SKM-1 treated with dmso at 0.1 percent for 144 hours (cell line): ENCODE results near the gene BNC2.
A peak's percentile ranks its signal among the peaks of the same experiment; 100 is the strongest.
"Not testable (repeated sequence)": the region's sequence is repeated elsewhere in the genome, so short reads cannot be mapped to it uniquely, and the experiment has no call there.

Source experiments
- DNase-seq: peaks from one replicate; lab custom pipeline; 2025; ENCODE audit not compliant: unreplicated experiment; lab: John Stamatoyannopoulos, UW

Gene BNC2

GRCh38 chr9:16519001-16519400 lies 351.5 kb downstream of the BNC2 start:
- no peak for DNase-seq

- peak; percentile 14 for DNase-seq
Observed at GRCh38 chr9:16516891-16517290, 353.6 kb downstream of the BNC2 start.

- DNase-seq = no peak
Observed at GRCh38 chr9:16515879-16516301, 354.6 kb downstream of the BNC2 start.

- DNase-seq = no peak
Observed at GRCh38 chr9:16515207-16515606, 355.3 kb downstream of the BNC2 start.

GRCh38 chr9:16514131-16514530 lies 356.3 kb downstream of the BNC2 start:
- DNase-seq = no peak

GRCh38 chr9:16512281-16512680 lies 358.2 kb downstream of the BNC2 start:
- DNase-seq = no peak

GRCh38 chr9:16510482-16510881 lies 360.0 kb downstream of the BNC2 start:
- no peak for DNase-seq

GRCh38 chr9:16509997-16510396 lies 360.5 kb downstream of the BNC2 start:
- DNase-seq = peak; percentile 8

- DNase-seq = no peak
Observed at GRCh38 chr9:16505199-16505598, 365.3 kb downstream of the BNC2 start.

GRCh38 chr9:16501726-16502125 lies 368.7 kb downstream of the BNC2 start:
- DNase-seq = no peak

GRCh38 chr9:16501141-16501540 lies 369.3 kb downstream of the BNC2 start:
- no peak for DNase-seq

GRCh38 chr9:16500386-16500785 lies 370.1 kb downstream of the BNC2 start:
- DNase-seq = no peak

GRCh38 chr9:16499892-16500291 lies 370.6 kb downstream of the BNC2 start:
- DNase-seq = no peak

GRCh38 chr9:16496908-16497307 lies 373.6 kb downstream of the BNC2 start:
- no peak for DNase-seq

- no peak for DNase-seq
Observed at GRCh38 chr9:16487915-16488314, 382.6 kb downstream of the BNC2 start.

GRCh38 chr9:16485575-16486321 lies 384.7 kb downstream of the BNC2 start:
- no peak for DNase-seq

- no peak for DNase-seq
Observed at GRCh38 chr9:16485160-16485559, 385.3 kb downstream of the BNC2 start.

- DNase-seq = no peak
Observed at GRCh38 chr9:16484744-16485143, 385.7 kb downstream of the BNC2 start.

GRCh38 chr9:16484180-16484579 lies 386.3 kb downstream of the BNC2 start:
- DNase-seq = no peak

- DNase-seq = no peak
Observed at GRCh38 chr9:16482764-16483163, 387.7 kb downstream of the BNC2 start.

- not testable (repeated sequence) for DNase-seq
Observed at GRCh38 chr9:16480584-16480983, 389.9 kb downstream of the BNC2 start.

- DNase-seq = no peak
Observed at GRCh38 chr9:16475996-16476395, 394.5 kb downstream of the BNC2 start.

GRCh38 chr9:16475257-16475656 lies 395.2 kb downstream of the BNC2 start:
- DNase-seq = no peak
